ENCODE results near the gene CEP295NL. TPM values are rescaled to one million over a fixed set of nuclear protein-coding genes. Genes with fewer than 3 reads are reported as not detected.
"Not testable (repeated sequence)": the region's sequence is repeated elsewhere in the genome, so short reads cannot be mapped to it uniquely, and the experiment has no call there.

CEP295NL gene
- total and polyA plus RNA-seq, 8 donors = 0.21 to 5.1 (median 2.7) TPM

- H3K9me3 ChIP-seq = no peaks in the 10 kb centered on the region
- ATAC-seq (peak; percentile 54 to 76 (median 66)), FAIRE-seq (no peak), DNase-seq (peak; percentile 74 to 92 (median 84))
- intact Hi-C loops (cut with DNase I) = loop anchor here in 2 of 3 donors (10.0 kb wide), 1 partner anchor 51 kb away; the partner anchor contains the start of gene TIMP2 (in 2 of the 2)
- H3K36me3 ChIP-seq = peaks cover 0 to 17% (median 4%) of the 10 kb centered on the region in 3 donors
- WGBS, 2 donors = 64 to 67% methylated on average over 21 of the region's 21 CpGs
- H3K27me3 ChIP-seq = no peaks in the 10 kb centered on the region
- peak overlapping the region; percentile 16 to 73 (median 42) for H3K27ac ChIP-seq
- TF ChIP-seq CTCF (IDR thresholded peaks at IDR 0.05) = no peak
- peaks cover 32 to 39% (median 33%) of the 10 kb centered on the region in 3 donors for H3K4me1 ChIP-seq
- H3K4me3 ChIP-seq = no peak overlapping the region
Observed at GRCh38 chr17:78873519-78874340, 29.3 kb downstream of the CEP295NL start.

DNA sequence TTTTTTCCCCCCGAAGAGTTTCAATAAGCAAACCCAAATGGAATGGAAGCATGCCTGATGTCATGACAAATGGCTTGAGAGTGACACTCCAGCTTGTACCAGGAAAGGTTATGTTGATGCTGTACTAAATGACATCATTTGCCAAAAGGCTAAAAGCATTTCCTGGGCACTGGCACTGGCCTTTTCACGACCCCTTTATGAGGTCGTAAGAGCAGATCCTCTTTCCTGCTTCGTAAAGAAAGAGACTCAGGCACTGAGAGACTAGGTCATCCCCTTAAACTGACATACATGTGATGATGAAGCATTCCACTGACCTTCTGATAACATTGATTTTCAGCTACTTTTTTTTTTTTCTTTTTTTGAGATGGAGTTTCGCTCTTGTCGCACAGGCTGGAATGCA lies 30.5 kb downstream of the CEP295NL start:
- intact Hi-C loops (cut with DNase I) = loop anchor here in 2 of 3 donors (10.0 kb wide), 1 partner anchor 52 kb away; the partner anchor contains the start of gene TIMP2 (in 2 of the 2)
- ATAC-seq (no peak), FAIRE-seq (no peak), DNase-seq (no peak)
- Histone ChIP-seq H3K36me3 (peaks cover 0 to 19% (median 5%) of the 10 kb centered on the region in 3 donors), H3K9me3 (no peaks in the 10 kb centered on the region), H3K4me1 (peaks cover 30 to 37% (median 33%) of the 10 kb centered on the region in 3 donors), H3K27me3 (no peaks in the 10 kb centered on the region), H3K4me3 (no peak overlapping the region), H3K27ac (peak overlapping the region in 2 of 4 donors; percentile 15 to 73)
- no peak for TF ChIP-seq CTCF (IDR thresholded peaks at IDR 0.05)
- 92 to 98% methylated on average over 6 of the region's 6 CpGs for WGBS, 2 donors

DNA sequence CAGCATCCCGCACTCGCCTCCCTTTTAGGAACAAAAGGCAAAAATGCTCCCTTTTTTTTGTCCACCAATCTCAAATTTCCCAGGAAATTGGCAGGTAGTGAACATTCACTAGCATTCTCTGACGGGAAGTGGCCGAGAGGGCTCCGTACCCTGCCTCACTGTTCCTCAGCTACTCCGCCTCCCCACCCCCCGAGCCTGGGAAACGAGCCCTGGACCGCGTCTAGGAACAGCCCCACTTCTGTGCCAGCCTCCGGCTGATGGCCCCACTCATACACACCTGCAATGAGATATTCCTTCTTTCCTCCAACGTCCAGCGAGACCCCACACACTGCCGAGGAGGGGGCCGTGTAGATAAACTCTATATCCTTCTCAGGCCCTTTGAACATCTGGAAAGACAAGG lies 32.4 kb downstream of the CEP295NL start:
- FAIRE-seq (no peak), ATAC-seq (no peak), DNase-seq (no peak)
- 82 to 83% methylated on average over 15 of the region's 15 CpGs for WGBS, 2 donors
- no peak for TF ChIP-seq CTCF (IDR thresholded peaks at IDR 0.05)
- peaks cover 0 to 19% (median 5%) of the 10 kb centered on the region in 3 donors for H3K36me3 ChIP-seq
- intact Hi-C loops (cut with DNase I) = loop anchor here in 2 of 3 donors (10.0 kb wide), 1 partner anchor 54 kb away; the partner anchor contains the start of gene TIMP2 (in 2 of the 2)
- H3K27me3 ChIP-seq = no peaks in the 10 kb centered on the region
- H3K27ac ChIP-seq = no peak overlapping the region
- H3K4me1 ChIP-seq = peaks cover 20 to 26% (median 21%) of the 10 kb centered on the region in 3 donors
- H3K4me3 ChIP-seq = no peak overlapping the region
- H3K9me3 ChIP-seq = no peaks in the 10 kb centered on the region

GRCh38 chr17:78868391-78868790 lies 34.6 kb downstream of the CEP295NL start:
- ATAC-seq = no peak
- no peaks in the 10 kb centered on the region for H3K9me3 ChIP-seq
- peaks cover 1 to 14% (median 6%) of the 10 kb centered on the region in 3 donors for H3K4me1 ChIP-seq
- peaks cover 0 to 19% (median 5%) of the 10 kb centered on the region in 3 donors for H3K36me3 ChIP-seq
- H3K27me3 ChIP-seq = no peaks in the 10 kb centered on the region
- intact Hi-C loops (cut with DNase I) = loop anchor here in 2 of 3 donors (5.0 kb wide), 2 partner anchors 99 to 104 kb away; no protein-coding TSS in a partner anchor
- no peak overlapping the region for H3K4me3 ChIP-seq
- TF ChIP-seq CTCF (IDR thresholded peaks at IDR 0.05) = no peak
- DNase-seq = no peak
- H3K27ac ChIP-seq = no peak overlapping the region
- FAIRE-seq = no peak
- 77 to 89% methylated on average over 7 of the region's 7 CpGs for WGBS, 2 donors

GRCh38 chr17:78867046-78867445 lies 36.0 kb downstream of the CEP295NL start:
- intact Hi-C loops (cut with DNase I) = loop anchor here in 2 of 3 donors (5.0 kb wide), 2 partner anchors 100 to 105 kb away; no protein-coding TSS in a partner anchor
- not testable (repeated sequence) for H3K9me3 ChIP-seq, ATAC-seq, H3K4me3 ChIP-seq, H3K27me3 ChIP-seq, DNase-seq, FAIRE-seq, H3K27ac ChIP-seq
- 75 to 83% methylated on average over 3 of the region's 3 CpGs for WGBS, 2 donors
- peaks cover 3 to 17% (median 4%) of the 10 kb centered on the region in 3 donors for H3K4me1 ChIP-seq
- H3K36me3 ChIP-seq = peaks cover 0 to 19% (median 5%) of the 10 kb centered on the region in 3 donors

All from pancreas (tissue), 10 donors.